ENCODE measurements around the gene SPDYA.
A peak's percentile ranks its signal among the peaks of the same experiment; 100 is the strongest.

Gene SPDYA

DNA sequence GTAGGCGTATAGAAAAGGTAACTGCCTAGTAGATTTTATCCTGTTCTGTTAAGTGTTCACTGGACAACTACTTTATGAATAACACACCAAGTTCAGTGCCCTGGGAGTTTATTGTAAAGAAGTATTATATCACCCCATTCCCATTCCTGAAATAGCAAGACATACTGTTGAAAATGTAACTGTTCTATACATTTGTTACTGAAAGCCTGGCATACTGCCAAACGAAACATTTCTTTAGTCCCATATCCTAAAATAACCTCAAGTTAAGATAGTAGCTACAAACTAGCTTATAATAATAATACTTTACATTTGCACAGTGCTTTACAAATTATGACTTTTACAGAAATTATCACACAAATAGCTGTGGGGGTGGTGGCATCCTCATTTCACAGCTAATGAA lies 25.1 kb downstream of the SPDYA start:
- Histone ChIP-seq H3K27ac (no peak overlapping the region), H3K36me3 (ENCODE audit: insufficient read depth, low read length) (no peaks in the 10 kb centered on the region), H3K9me3 (ENCODE audit: low read depth, low read length) (no peaks in the 10 kb centered on the region), H3K9ac (ENCODE audit: insufficient read length) (no peak overlapping the region), H3K4me3 (no peak overlapping the region)
- TF ChIP-seq FOXP2 (optimal IDR thresholded peaks at IDR 0.05; ENCODE audit: control extremely low read depth, extremely low read length, insufficient read depth) = no peak
- no peak for TF ChIP-seq EZH2 (IDR thresholded peaks at IDR 0.05)
- TF ChIP-seq POLR2AphosphoS5 (IDR thresholded peaks at IDR 0.05; ENCODE audit: borderline replicate concordance, low read depth, low read length) = no peak
- no peak for DNase-seq (ENCODE audit: low read depth, low spot score)

DNA sequence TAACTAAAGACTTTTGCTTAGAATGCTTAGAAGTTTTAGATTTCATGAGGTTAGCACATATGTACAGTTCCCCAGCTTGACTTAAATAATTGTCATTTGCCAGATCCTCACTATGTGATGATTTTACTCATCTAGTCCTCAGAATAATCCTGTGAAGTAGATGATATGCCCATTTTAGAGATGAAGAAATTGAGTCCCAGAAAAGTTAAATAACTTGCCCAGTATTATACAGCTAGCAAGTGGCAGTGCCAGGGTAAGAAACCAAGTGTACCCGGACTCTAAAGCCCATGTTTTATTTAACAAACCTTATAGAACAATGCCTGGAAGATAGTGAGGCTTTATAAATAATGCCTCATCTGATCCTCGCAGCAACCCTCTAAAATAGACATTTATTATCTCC lies 28.3 kb downstream of the SPDYA start:
- H3K4me3 ChIP-seq = no peak overlapping the region
- no peaks in the 10 kb centered on the region for H3K9me3 ChIP-seq (ENCODE audit: low read depth, low read length)
- H3K9ac ChIP-seq (ENCODE audit: insufficient read length) = no peak overlapping the region
- no peak for DNase-seq (ENCODE audit: low read depth, low spot score)
- no peaks in the 10 kb centered on the region for H3K36me3 ChIP-seq (ENCODE audit: insufficient read depth, low read length)
- TF ChIP-seq FOXP2 (optimal IDR thresholded peaks at IDR 0.05; ENCODE audit: control extremely low read depth, extremely low read length, insufficient read depth) = no peak
- no peak for TF ChIP-seq EZH2 (IDR thresholded peaks at IDR 0.05)
- no peak overlapping the region for H3K27ac ChIP-seq

DNA sequence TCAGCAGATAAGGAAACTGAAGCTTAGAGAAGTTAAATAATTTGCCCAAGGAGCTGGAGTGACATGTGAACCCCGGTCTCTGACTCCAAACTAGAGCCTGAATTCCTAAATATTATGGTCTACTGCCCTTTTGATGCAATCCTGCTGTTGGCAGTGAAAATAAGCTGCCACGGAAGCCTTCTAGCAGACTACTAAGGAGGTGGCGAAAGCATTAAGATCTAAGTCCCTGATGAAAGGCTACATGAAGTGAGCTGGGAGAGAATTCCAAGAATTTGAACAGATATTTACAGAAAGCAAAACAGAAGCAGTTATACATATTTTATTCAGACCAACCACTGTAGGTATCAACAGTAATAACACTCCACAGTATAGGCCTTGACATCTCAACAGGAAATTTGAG lies 31.4 kb downstream of the SPDYA start:
- TF ChIP-seq POLR2AphosphoS5 (IDR thresholded peaks at IDR 0.05; ENCODE audit: borderline replicate concordance, low read depth, low read length) (no peak), FOXP2 (optimal IDR thresholded peaks at IDR 0.05; ENCODE audit: control extremely low read depth, extremely low read length, insufficient read depth) (no peak), EZH2 (IDR thresholded peaks at IDR 0.05) (no peak)
- Histone ChIP-seq H3K4me3 (no peak overlapping the region), H3K36me3 (ENCODE audit: insufficient read depth, low read length) (no peaks in the 10 kb centered on the region), H3K9me3 (ENCODE audit: low read depth, low read length) (no peaks in the 10 kb centered on the region), H3K27ac (no peak overlapping the region), H3K9ac (ENCODE audit: insufficient read length) (no peak overlapping the region)
- DNase-seq (ENCODE audit: low read depth, low spot score) = no peak

DNA sequence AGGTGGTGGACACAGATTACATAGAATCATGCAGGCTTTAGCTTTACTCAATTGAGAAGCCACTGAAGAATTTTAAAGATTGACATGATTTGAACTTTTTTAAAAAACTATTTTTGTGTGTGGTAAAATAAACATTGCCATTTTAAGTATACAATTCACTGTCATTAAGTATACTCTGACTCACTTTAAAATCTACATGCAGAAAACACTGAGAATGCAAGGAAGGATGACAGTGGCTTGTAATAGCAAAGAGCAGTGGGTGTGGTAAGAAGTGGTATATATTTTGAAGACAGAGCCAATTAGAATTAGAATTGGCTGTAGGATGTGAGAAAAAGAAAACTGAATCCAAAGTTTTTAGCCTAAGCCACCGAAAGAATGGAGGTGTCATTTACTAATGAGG lies 44.6 kb downstream of the SPDYA start:
- Histone ChIP-seq H3K9ac (ENCODE audit: insufficient read length) (no peak overlapping the region), H3K4me3 (no peak overlapping the region), H3K36me3 (ENCODE audit: insufficient read depth, low read length) (peaks cover 24% of the 10 kb centered on the region), H3K9me3 (ENCODE audit: low read depth, low read length) (no peaks in the 10 kb centered on the region), H3K27ac (no peak overlapping the region)
- TF ChIP-seq POLR2AphosphoS5 (IDR thresholded peaks at IDR 0.05; ENCODE audit: borderline replicate concordance, low read depth, low read length) (no peak), EZH2 (IDR thresholded peaks at IDR 0.05) (no peak), FOXP2 (optimal IDR thresholded peaks at IDR 0.05; ENCODE audit: control extremely low read depth, extremely low read length, insufficient read depth) (no peak)
- DNase-seq (ENCODE audit: low read depth, low spot score) = no peak

DNA sequence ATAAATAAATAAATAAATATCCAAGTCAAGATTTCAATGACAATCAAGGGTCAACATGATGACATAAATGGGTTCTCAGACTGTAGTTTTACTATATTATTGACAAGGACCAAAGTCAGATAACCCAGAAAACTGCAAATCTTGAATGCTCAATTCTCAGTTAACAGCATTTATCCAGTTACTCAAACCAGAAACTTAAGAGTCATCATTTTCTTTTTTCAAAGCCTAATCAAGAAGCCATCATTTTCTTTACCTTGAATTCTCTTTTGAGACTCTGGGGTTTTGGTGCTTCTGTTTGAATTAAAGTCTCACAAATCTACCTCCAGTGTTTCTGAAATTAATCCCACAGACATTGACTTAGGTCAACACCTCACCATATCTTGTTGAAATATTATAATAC lies 45.3 kb downstream of the SPDYA start:
- H3K4me3 ChIP-seq = no peak overlapping the region
- peaks cover 26% of the 10 kb centered on the region for H3K36me3 ChIP-seq (ENCODE audit: insufficient read depth, low read length)
- DNase-seq (ENCODE audit: low read depth, low spot score) = no peak
- no peak overlapping the region for H3K9ac ChIP-seq (ENCODE audit: insufficient read length)
- H3K9me3 ChIP-seq (ENCODE audit: low read depth, low read length) = no peaks in the 10 kb centered on the region
- no peak overlapping the region for H3K27ac ChIP-seq
- TF ChIP-seq EZH2 (IDR thresholded peaks at IDR 0.05) (no peak), FOXP2 (optimal IDR thresholded peaks at IDR 0.05; ENCODE audit: control extremely low read depth, extremely low read length, insufficient read depth) (no peak), POLR2AphosphoS5 (IDR thresholded peaks at IDR 0.05; ENCODE audit: borderline replicate concordance, low read depth, low read length) (no peak)

DNA sequence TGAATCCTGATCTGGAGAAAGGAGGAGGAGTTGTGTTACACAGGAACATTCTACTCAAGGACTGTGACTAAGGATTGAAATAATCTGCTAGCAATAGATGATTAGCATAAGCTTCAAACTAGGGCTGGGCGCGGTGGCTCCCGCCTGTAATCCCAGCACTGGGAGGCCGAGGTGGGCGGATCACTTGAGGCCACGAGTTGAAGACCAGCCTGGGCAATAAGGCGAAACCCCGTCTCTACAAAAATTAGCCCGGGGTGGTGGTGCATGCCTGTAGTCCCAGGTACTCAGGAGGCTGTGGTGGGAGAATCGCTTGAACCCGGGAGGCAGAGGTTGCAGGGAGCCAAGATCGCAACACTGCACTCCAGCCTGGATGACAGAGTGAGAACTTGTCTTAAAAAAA lies 58.0 kb downstream of the SPDYA start:
- peak overlapping the region; percentile 94 for H3K4me3 ChIP-seq
- peaks cover 27% of the 10 kb centered on the region for H3K36me3 ChIP-seq (ENCODE audit: insufficient read depth, low read length)
- H3K9ac ChIP-seq (ENCODE audit: insufficient read length) = peak overlapping the region; percentile 96
- no peak for DNase-seq (ENCODE audit: low read depth, low spot score)
- H3K9me3 ChIP-seq (ENCODE audit: low read depth, low read length) = no peaks in the 10 kb centered on the region
- no peak overlapping the region for H3K27ac ChIP-seq
- TF ChIP-seq POLR2AphosphoS5 (IDR thresholded peaks at IDR 0.05; ENCODE audit: borderline replicate concordance, low read depth, low read length) (no peak), FOXP2 (optimal IDR thresholded peaks at IDR 0.05; ENCODE audit: control extremely low read depth, extremely low read length, insufficient read depth) (no peak), EZH2 (IDR thresholded peaks at IDR 0.05) (no peak)

DNA sequence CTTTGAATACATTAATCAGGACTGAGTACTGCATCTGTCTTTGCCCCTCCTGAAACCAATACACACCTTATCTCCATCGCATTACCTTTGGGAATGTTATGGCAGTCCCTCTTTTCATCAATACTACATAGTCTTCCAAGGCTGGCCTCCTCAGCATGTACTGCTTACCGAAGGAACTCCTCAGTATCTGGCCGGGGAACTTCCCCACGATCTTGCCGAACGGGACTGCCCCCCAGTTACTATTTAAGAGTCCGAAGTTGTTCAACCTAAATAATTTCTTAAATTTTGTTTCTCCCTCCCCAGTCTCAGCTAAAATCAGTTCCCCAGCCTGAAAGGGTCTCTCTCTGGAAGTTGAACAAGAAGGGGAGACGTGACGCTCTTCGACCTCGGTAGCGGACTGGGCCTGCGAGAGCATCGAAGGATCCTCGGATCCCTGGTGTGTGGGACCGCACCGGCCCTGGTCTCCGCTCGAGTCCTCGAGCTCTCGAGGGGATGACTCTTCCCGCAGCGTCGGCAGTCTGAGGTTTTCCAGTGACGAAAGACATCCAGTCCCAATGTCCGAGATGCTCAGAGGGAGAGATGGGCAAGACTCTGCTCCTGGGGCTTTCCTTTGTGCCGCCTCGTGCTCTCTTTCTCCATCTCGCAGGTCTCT lies 59.0 kb downstream of the SPDYA start:
- TF ChIP-seq EZH2 (IDR thresholded peaks at IDR 0.05) (no peak), FOXP2 (optimal IDR thresholded peaks at IDR 0.05; ENCODE audit: control extremely low read depth, extremely low read length, insufficient read depth) (no peak), POLR2AphosphoS5 (IDR thresholded peaks at IDR 0.05; ENCODE audit: borderline replicate concordance, low read depth, low read length) (no peak)
- Histone ChIP-seq H3K27ac (no peak overlapping the region), H3K36me3 (ENCODE audit: insufficient read depth, low read length) (peaks cover 17% of the 10 kb centered on the region), H3K4me3 (peak overlapping the region; percentile 94), H3K9ac (ENCODE audit: insufficient read length) (peak overlapping the region; percentile 96), H3K9me3 (ENCODE audit: low read depth, low read length) (no peaks in the 10 kb centered on the region)
- no peak for DNase-seq (ENCODE audit: low read depth, low spot score)

DNA sequence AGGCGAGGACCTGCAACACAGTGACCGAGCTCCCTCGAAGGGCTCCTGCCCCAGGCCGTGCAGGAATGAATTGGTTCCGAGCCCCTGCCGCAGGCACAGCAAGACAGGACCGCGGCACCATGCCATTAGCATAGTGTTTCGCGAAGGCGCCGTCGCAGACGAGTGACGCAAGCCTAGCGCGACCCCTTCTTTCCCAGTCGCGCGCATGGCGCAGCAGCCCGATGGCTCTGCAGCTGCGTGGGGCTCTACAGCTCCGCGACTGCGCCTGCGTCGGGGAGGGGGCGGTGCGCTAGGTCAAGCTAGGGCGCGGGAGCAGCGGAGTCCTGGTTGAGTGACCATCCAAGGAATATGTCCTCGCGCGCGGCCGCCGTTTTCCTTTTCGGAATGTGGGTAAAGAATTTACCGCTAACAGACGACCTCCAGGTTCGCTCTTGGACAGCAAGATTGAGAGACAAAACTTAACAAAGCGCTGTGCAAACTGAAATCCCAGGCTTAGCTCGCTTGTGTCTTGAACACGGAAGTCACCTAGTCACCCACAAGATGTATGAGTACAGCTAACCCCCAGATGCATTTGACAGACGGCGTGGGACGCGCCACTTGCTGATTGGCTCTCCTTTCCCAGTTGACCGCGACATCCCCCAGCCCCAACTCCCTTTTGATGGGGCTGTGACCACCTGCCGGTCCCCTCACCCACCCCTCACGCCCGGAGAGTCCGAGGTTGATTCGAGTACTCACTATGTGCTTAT lies 59.7 kb downstream of the SPDYA start, which contains the start of gene TRMT61B:
Gene TRMT61B, minus strand, starts transcription at position 164 of the 746 bp plus-strand sequence. Its CDS starts 32 bp downstream, at position 132.
- H3K9ac ChIP-seq (ENCODE audit: insufficient read length) = peak within 1 kb of the TSS; percentile 96
- peak within 1 kb of the TSS; percentile 94 for H3K4me3 ChIP-seq
- TF ChIP-seq FOXP2 (optimal IDR thresholded peaks at IDR 0.05; ENCODE audit: control extremely low read depth, extremely low read length, insufficient read depth) = peak; percentile 71
- TF ChIP-seq EZH2 (IDR thresholded peaks at IDR 0.05) = no peak
- TF ChIP-seq POLR2AphosphoS5 (IDR thresholded peaks at IDR 0.05; ENCODE audit: borderline replicate concordance, low read depth, low read length) = peak; percentile 98
- no peaks in the 10 kb centered on the region for H3K9me3 ChIP-seq (ENCODE audit: low read depth, low read length)
- H3K27ac ChIP-seq = peak within 1 kb of the TSS; percentile 75
- peak; percentile 56 for DNase-seq (ENCODE audit: low read depth, low spot score)
- peaks cover 10% of the 10 kb centered on the region; the same call in 1 of the 2 replicates for H3K36me3 ChIP-seq (ENCODE audit: insufficient read depth, low read length)
